T follicular helper cell (primary cell): Measurements from ENCODE around the gene PRR12.

ENCODE experiments used
- DNase-seq: peaks from one replicate; pipeline ENCODE4 v3.0.0-alpha.2; 2020; ENCODE audit warnings: low read depth

PRR12 gene

DNA sequence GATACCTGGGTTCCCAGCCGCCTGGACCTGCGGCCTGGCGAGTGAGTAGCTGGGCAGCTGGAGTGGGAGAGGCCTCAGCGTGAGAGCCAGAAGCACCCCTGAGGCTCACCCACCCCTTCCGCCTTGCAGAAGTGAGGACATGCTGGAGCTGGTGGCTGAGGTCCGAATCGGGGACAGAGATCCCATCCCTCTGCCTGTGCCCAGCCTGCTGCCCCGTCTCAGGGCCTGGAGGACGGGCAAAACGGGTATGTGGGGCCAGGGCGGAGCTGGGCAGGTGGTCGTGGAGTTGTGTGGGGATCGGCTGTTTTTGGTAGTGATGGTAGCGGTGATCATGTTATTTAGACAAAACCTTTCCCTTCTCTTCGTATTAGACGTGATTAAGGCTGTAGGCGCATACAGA lies 55.6 kb downstream of the PRR12 start:
- no peak for DNase-seq

- no peak for DNase-seq
Measured at GRCh38 chr19:49651029-49651819, 60.2 kb downstream of the PRR12 start.

GRCh38 chr19:49651820-49652550 lies 61.0 kb downstream of the PRR12 start:
- no peak for DNase-seq

DNA sequence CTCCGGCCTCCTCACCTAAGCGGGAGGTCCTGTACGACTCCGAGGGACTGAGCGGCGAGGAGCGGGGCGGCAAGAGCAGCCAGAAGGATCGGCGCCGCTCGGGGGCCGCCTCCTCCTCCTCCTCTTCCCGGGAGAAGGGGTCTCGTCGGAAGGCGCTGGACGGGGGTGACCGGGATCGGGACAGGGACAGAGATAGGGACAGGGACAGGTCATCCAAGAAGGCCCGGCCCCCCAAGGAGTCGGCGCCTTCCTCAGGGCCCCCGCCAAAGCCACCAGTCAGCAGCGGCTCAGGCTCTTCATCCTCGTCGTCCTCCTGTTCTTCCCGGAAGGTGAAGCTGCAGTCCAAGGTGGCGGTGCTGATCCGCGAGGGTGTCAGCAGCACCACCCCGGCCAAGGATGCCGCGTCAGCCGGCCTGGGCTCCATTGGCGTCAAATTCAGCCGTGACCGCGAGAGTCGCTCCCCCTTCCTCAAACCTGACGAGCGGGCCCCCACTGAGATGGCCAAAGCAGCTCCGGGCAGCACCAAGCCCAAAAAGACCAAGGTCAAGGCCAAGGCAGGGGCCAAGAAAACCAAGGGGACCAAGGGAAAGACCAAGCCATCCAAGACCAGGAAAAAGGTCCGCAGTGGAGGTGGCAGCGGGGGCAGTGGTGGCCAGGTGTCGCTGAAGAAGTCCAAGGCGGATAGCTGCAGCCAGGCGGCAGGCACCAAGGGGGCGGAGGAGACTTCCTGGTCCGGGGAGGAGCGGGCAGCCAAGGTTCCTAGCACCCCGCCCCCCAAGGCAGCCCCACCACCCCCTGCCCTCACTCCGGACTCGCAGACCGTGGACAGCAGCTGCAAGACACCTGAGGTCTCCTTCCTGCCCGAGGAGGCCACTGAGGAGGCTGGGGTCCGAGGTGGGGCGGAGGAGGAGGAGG lies 61.8 kb downstream of the PRR12 start:
- no peak for DNase-seq

GRCh38 chr19:49653466-49653806 lies 62.5 kb downstream of the PRR12 start:
- DNase-seq, result no peak

DNA sequence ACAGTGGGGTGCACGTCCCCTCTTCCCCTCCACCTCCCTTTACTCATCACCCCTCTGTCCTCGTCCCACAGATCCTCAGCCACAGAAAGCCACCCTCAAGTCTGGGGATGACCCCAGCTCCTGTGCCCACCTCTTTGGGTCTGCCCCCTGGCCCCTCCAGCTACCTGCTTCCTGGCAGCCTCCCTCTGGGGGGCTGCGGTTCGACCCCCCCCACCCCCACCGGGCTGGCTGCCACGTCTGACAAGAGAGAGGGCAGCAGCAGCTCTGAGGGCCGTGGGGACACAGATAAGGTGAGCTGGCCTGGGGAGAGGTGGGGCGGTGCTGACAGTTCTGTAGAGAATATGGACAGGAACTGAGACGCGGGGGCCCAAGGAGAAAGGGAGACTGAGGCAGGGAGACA lies 63.6 kb downstream of the PRR12 start:
- DNase-seq, result no peak

GRCh38 chr19:49655570-49656455 lies 64.8 kb downstream of the PRR12 start:
- DNase-seq, result no peak

GRCh38 chr19:49656456-49657109 lies 65.6 kb downstream of the PRR12 start:
- no peak for DNase-seq

- DNase-seq, result no peak
Measured at GRCh38 chr19:49657493-49658138, 66.6 kb downstream of the PRR12 start.

DNA sequence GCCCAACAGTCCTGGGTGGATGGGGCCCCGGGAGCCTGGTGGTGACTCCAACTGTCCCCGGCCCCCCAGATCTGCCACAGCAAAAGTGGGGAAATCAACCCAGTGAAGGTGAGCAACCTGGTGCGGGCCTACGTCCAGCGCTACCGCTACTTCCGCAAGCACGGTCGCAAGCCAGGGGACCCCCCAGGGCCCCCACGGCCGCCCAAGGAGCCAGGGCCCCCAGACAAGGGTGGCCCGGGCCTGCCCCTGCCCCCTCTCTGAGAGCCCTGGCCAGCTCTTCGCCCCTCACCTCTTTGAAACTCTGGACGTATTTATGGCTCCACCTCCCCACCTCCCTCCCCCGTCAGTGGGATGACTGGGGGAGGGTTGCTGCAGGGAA lies 67.1 kb downstream of the PRR12 start:
- no peak for DNase-seq

DNA sequence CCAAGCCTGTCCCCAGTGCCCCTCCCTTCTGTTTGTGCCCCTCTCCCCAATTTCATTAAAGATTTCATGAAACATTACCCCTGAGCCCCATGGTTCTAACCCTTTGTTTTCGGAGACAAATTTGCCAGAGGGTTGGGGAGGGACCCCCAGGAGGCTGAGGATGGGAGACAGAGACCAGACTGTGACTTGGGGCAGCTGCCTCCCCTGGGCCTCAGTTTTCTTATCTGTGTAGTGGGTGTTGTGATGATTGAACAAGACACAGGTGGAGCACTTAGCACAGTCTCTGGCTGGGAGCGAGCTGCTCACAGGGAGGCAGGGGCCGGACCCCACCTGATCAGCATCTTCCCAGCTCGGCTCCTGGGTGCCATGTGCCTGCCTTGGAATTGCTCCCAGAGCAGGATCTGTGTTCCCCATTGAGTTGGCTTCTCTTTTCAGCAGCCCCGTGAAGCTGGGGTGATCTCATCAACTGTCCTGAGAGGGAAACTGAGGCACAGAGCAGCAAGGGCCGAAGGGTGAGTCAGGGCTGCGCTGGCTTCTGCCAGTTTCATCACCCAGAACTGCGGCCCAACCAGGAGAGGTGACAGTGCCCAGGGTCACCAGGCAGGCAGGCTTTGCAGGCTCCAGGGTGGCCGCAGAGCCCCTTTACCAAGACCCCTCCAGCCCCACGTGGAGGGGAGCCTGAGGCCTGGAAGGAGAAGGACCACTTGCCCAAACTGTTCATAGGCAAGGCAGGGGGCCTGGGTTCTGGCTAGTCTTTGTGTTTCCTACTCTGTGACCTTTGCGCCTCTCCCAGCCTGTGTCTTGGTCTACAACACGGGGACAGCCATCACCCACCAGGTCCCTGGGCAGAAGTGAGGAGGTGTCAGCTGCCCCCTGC lies 67.8 kb downstream of the PRR12 start:
- DNase-seq, result no peak

- no peak for DNase-seq
Measured at GRCh38 chr19:49660338-49660961, 69.5 kb downstream of the PRR12 start.

- no peak for DNase-seq
Measured at GRCh38 chr19:49662011-49662410, 71.0 kb downstream of the PRR12 start.

DNA sequence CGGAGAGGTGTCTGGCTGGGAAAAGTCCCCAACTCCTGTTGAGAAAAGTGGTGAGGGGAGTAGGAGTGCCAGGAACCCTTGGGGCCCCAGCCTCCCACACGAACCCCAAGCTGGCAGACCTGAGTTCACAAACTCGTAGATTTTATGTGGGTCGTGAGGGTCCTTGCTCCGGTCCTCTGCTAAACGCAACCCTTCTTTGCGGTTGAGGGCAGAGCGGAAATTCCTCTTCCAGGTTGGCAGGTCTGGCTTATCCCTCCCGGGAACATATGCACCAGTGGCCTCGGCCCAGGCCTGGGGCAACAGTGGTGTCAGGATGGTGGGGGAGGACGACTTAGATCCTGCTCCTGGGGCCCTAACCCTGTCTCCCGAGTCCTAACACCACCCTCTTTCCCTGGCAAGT lies 72.2 kb downstream of the PRR12 start:
- DNase-seq, result no peak

GRCh38 chr19:49664171-49665035 lies 73.4 kb downstream of the PRR12 start:
- DNase-seq, result peak; percentile 90

DNA sequence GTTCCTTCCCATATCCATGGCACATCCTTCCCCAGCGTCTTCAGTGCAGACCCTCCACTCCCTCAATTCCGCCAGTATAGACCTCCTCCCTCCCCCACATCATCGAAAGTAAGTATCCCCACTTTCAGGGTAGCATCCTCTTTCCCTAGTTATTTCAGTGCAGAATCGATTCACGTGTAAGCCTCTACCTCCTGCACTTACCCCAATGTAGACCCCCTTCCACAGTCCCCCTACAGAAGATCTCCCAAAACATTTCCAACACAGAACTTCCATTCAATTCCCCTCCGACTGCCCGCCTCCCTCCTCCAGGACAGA lies 74.0 kb downstream of the PRR12 start:
- no peak for DNase-seq

- peak; percentile 100 for DNase-seq
Measured at GRCh38 chr19:49665351-49666119, 74.6 kb downstream of the PRR12 start, which contains the start of the genes BCL2L12 and IRF3. BCL2L12 (plus strand) TSS chr19:49665933; CDS start chr19:49666693, 760 bp downstream. IRF3 (minus strand) TSS chr19:49665857; CDS start chr19:49664838, 1,019 bp downstream.
